ENCODE results near the gene PPP1R14D.

GRCh38 chr15:40766906-40767837, 61.3 kb downstream of the PPP1R14D start:
- TF ChIP-seq POLR2A (IDR thresholded peaks at IDR 0.05) (no peak), CTCF (IDR thresholded peaks at IDR 0.05) (no peak)
